Gastroesophageal sphincter (tissue), 4 donors: ENCODE data around the gene KLC3. TPM values are rescaled to one million over a fixed set of nuclear protein-coding genes. Genes with fewer than 3 reads are reported as not detected.

Experiments used
- ATAC-seq: fragments of 150-250 bp; one replicate; pipeline ENCODE4 v1.9.1; 2016; ENCODE audit warnings: mild to moderate bottlenecking, moderate library complexity
- H3K27ac ChIP-seq, 4 donors: fragments of 200-600 bp; sonication (generic) in 3 of 4; 1 replicate in 3 of 4; 2 replicates in 1 of 4; pipeline ENCODE4 v1.5.1; 2016 to 2019
- H3K27me3 ChIP-seq: fragments of 200-600 bp; sonication (generic); one replicate; pipeline ENCODE4 v1.5.1; 2019
- H3K36me3 ChIP-seq, 2 donors: fragments of 200-600 bp; sonication (generic); one replicate each; pipeline ENCODE4 v1.5.1; 2019; ENCODE audit warnings: control low read depth in 1 of 2
- H3K4me1 ChIP-seq, 3 donors: fragments of 200-600 bp; sonication (generic); 1 replicate in 2 of 3; 2 replicates in 1 of 3; pipeline ENCODE4 v1.5.1; 2016 to 2019; ENCODE audit warnings: control low read depth in 2 of 3
- H3K4me3 ChIP-seq, 2 donors: fragments of 200-600 bp; sonication (generic); one replicate each; pipeline ENCODE4 v1.5.1; 2019; ENCODE audit warnings: mild to moderate bottlenecking in 1 of 2, moderate library complexity in 1 of 2
- H3K9me3 ChIP-seq, 3 donors: fragments of 200-600 bp; sonication (generic); one replicate each; pipeline ENCODE4 v1.5.1; 2017 to 2019; ENCODE audit warnings: control low read depth in 2 of 3
- EP300 ChIP-seq: sonication (generic); formaldehyde crosslinking; IDR thresholded peaks from one replicate; pipeline ENCODE4 v1.6.1; 2017; ENCODE audit warnings: antibody characterized with exemption, mild to moderate bottlenecking
- POLR2A ChIP-seq, 2 donors: fragments of 450-650 bp; IDR thresholded peaks; one replicate each; pipeline ENCODE4 v1.6.1; 2017; ENCODE audit warnings: antibody characterized with exemption in 2 of 2, mild to moderate bottlenecking in 2 of 2, moderate library complexity in 1 of 2
- POLR2AphosphoS5 ChIP-seq: sonication (generic); formaldehyde crosslinking; IDR thresholded peaks from one replicate; pipeline ENCODE4 v1.6.1; 2017; ENCODE audit warnings: antibody characterized with exemption
- WGBS, 2 donors: methylation state at CpG; one replicate each; pipeline ENCODE4 v1.1.5; 2018; ENCODE audit warnings: low coverage in 1 of 2; 5-methylcytosine and 5-hydroxymethylcytosine counted together
- total RNA-seq, 4 donors: library from RNA; depleted of rRNA; stranded (reverse); fragments of >200 nt; gene quantifications; one replicate each; pipeline ENCODE4 v1.1.0, GENCODE V29; 2016
- TF ChIP-seq, protein P1 (sequence below), 4 experiments: fragments of 200-600 bp in 2 of 4; fragments of 450-650 bp in 2 of 4; sonication (generic) in 1 of 4; IDR thresholded peaks; one replicate each; pipeline ENCODE4 v1.5.1; 2017 to 2019; ENCODE audit warnings: antibody characterized with exemption in 4 of 4, mild to moderate bottlenecking in 2 of 4, moderate library complexity in 2 of 4

KLC3 gene
- total RNA-seq: 1 to 10 TPM in 1 of 4 donors, not detected in 3; 1.3 TPM

DNA sequence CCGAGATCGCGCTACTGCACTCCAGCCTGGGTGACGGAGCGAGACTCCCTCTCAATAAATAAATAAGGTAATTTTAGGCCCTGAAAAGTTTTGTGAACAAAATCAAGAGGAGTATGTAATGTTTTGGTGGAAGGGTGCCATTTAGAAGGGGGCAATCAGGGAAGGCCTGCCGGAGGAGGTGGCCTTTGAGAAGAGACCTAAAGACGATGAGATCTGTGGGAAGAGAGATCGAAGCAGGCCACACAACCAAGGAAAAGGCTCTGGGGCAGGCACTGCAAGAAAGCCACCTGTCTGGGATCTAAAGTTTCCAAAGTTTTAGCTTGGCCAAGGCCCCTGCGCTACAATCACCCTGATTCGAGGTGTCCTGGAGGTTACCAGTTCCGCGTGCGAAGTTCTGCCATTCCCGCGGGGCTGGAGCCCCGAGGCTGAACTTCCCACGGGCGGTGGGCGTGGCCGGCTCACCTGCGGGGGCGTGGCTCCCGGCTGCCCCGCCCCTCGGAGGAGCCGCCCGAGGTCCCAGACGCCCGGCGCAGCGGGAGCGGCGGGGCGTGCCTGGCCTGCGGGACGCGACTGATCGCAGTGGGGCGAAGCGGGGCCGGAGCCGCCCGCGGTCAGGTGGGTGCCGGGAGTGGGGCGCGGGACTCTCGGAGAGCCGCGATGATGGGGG lies at the start of gene KLC3:
Gene KLC3, plus strand, starts transcription at position 519 of the 667 bp plus-strand sequence. CDS start 4,792 bp downstream, outside the sequence.
- ATAC-seq: no peak
- no peaks in the 10 kb centered on the region for H3K9me3 ChIP-seq
- TF ChIP-seq POLR2A (IDR thresholded peaks at IDR 0.05) (no peak), POLR2AphosphoS5 (no peak), EP300 (no peak)
- TF ChIP-seq, protein P1, sequence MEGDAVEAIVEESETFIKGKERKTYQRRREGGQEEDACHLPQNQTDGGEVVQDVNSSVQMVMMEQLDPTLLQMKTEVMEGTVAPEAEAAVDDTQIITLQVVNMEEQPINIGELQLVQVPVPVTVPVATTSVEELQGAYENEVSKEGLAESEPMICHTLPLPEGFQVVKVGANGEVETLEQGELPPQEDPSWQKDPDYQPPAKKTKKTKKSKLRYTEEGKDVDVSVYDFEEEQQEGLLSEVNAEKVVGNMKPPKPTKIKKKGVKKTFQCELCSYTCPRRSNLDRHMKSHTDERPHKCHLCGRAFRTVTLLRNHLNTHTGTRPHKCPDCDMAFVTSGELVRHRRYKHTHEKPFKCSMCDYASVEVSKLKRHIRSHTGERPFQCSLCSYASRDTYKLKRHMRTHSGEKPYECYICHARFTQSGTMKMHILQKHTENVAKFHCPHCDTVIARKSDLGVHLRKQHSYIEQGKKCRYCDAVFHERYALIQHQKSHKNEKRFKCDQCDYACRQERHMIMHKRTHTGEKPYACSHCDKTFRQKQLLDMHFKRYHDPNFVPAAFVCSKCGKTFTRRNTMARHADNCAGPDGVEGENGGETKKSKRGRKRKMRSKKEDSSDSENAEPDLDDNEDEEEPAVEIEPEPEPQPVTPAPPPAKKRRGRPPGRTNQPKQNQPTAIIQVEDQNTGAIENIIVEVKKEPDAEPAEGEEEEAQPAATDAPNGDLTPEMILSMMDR (IDR thresholded peaks at IDR 0.05): no peak
- no peak within 1 kb of the TSS for H3K27ac ChIP-seq
- WGBS, 2 donors: 38 to 48% methylated on average over 5 to 8 of the region's 50 CpGs
- peaks cover 69% of the 10 kb centered on the region for H3K27me3 ChIP-seq
- H3K4me3 ChIP-seq: peak within 1 kb of the TSS in 1 of 2 donors; percentile 26
- peaks cover 0 to 19% (median 5%) of the 10 kb centered on the region in 3 donors for H3K4me1 ChIP-seq
- no peaks in the 10 kb centered on the region for H3K36me3 ChIP-seq

GRCh38 chr19:45291834-45292233 lies 48.7 kb upstream of the KLC3 start:
- Histone ChIP-seq H3K36me3 (peaks cover 0 to 97% of the 10 kb centered on the region in 2 donors), H3K9me3 (peaks cover 0 to 15% (median 0%) of the 10 kb centered on the region in 3 donors), H3K27me3 (no peaks in the 10 kb centered on the region), H3K4me3 (no peak overlapping the region), H3K27ac (no peak overlapping the region), H3K4me1 (peaks cover 0 to 10% (median 0%) of the 10 kb centered on the region in 3 donors)
- ATAC-seq: no peak
- TF ChIP-seq POLR2AphosphoS5 (no peak), POLR2A (IDR thresholded peaks at IDR 0.05) (no peak), EP300 (no peak)
- TF ChIP-seq, protein P1 (IDR thresholded peaks at IDR 0.05): no peak
- 100% methylated on average over 1 of the region's 1 CpG; no CpG with 5 or more reads in 1 of the 2 donors for WGBS, 2 donors

DNA sequence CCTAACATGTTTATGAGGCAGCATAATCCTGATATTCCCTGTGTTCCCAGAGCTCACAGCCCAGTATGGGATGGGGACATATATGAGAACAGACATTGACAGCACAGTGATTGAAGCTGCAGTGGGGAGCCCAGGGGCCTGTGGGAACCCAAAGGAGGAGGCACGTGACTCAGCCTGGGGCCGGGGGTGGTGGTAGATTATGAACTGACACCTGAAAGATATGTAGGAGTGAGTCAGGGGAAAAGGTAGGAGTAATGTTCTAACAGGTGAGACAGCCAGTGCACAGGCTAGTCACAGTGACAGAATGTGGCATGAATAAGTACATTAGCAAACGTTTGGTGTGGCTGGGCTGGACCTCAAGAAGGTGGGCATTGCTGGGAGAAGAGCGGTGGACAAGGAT lies 46.9 kb upstream of the KLC3 start:
- H3K36me3 ChIP-seq: peaks cover 0 to 97% of the 10 kb centered on the region in 2 donors
- WGBS, 2 donors: 84 to 88% methylated on average over 4 of the region's 4 CpGs
- peaks cover 0 to 15% (median 0%) of the 10 kb centered on the region in 3 donors for H3K9me3 ChIP-seq
- H3K4me1 ChIP-seq: peaks cover 0 to 10% (median 0%) of the 10 kb centered on the region in 3 donors
- no peaks in the 10 kb centered on the region for H3K27me3 ChIP-seq
- H3K4me3 ChIP-seq: no peak overlapping the region
- no peak for ATAC-seq
- peak overlapping the region in 1 of 4 donors; percentile 28 for H3K27ac ChIP-seq
- TF ChIP-seq EP300 (no peak), POLR2AphosphoS5 (no peak), POLR2A (IDR thresholded peaks at IDR 0.05) (no peak)
- TF ChIP-seq, protein P1 (IDR thresholded peaks at IDR 0.05): no peak

DNA sequence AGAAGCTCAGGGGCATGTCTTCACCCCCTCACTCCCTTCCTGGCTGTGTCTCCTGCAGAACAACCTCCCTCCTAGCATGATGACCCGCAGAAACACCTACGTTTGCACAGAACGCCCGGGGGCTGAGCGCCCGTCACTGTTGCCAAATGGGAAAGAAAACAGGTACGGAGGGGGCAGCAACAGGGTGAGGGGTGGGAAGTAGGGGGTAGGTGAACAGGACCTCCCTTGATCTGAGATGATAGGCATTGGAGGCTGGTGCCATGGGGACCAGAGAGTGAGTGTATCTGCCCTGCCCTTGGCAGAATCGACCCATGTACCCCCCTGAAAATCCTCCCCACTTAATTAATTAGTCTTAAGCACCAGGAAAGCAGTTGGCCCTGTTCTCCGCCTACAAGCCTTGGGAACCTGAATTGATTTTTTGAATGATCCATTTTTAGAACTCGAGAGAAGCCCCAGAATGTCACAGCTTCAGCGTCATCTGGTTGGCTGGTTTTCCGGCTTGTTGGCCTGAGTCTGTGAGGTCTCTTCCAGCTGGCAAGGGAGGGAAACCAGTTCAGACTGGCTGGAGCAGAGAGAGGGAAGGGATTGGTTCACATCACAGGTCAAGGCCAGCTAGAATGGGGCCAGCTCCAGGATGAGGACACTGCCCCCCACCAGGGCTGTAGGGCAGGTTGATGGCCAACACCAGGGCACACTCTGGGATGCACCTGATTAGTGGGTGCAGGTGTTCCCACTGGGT lies 46.1 kb upstream of the KLC3 start:
- 52 to 100% methylated on average over 1 to 4 of the region's 12 CpGs for WGBS, 2 donors
- TF ChIP-seq POLR2AphosphoS5 (no peak), EP300 (no peak), POLR2A (IDR thresholded peaks at IDR 0.05) (no peak)
- Histone ChIP-seq H3K27me3 (no peaks in the 10 kb centered on the region), H3K4me3 (no peak overlapping the region), H3K9me3 (peaks cover 0 to 15% (median 0%) of the 10 kb centered on the region in 3 donors), H3K27ac (peak overlapping the region in 2 of 4 donors; percentile 14 to 28), H3K4me1 (peaks cover 0 to 10% (median 0%) of the 10 kb centered on the region in 3 donors), H3K36me3 (peaks cover 0 to 97% of the 10 kb centered on the region in 2 donors)
- ATAC-seq: peak; percentile 46

DNA sequence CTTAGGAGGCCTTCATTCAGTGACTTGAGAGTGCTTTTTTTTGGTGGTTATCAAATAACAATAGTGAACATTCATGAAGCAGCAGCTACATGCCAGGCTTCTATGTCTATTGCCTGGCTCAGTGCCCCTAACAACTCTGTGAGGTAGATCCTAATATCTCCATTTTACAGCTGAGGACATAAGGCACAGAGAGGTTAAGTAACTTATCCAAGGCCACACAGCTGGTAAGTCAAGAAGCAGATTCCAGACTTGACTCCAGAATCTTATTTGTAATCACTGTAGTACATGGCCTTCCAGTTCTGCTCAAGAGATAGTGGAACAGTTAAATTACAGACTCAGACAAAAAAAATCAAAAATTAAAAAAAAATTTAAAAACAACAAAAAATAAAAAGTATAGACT lies 44.7 kb upstream of the KLC3 start:
- Histone ChIP-seq H3K9me3 (peaks cover 0 to 15% (median 0%) of the 10 kb centered on the region in 3 donors), H3K27ac (no peak overlapping the region), H3K4me1 (peaks cover 0 to 10% (median 0%) of the 10 kb centered on the region in 3 donors), H3K27me3 (no peaks in the 10 kb centered on the region), H3K36me3 (peaks cover 0 to 97% of the 10 kb centered on the region in 2 donors), H3K4me3 (no peak overlapping the region)
- TF ChIP-seq POLR2A (IDR thresholded peaks at IDR 0.05) (no peak), EP300 (no peak), POLR2AphosphoS5 (no peak)
- TF ChIP-seq, protein P1 (IDR thresholded peaks at IDR 0.05): no peak
- ATAC-seq: no peak
